Fibroblast of lung (primary cell): ENCODE data around the gene TMEM163. TPM values are rescaled to one million over a fixed set of nuclear protein-coding genes. Genes with fewer than 3 reads are reported as not detected.

ENCODE experiments used
- DNase-seq, 2 donors: peaks; one replicate each; pipeline versions ENCODE4 v3.0.0 to v3.0.0-alpha.2; 2010; ENCODE audit warnings: low read depth in 2 of 2
- H2AFZ ChIP-seq: 2 replicates; pipeline ENCODE4 v1.5.1; 2012; ENCODE audit warnings: low read length, control low read depth, inconsistent platforms
- H3K27ac ChIP-seq: 2 replicates; pipeline ENCODE4 v1.5.1; 2011; ENCODE audit warnings: low read length, control low read depth; ENCODE audit not compliant: insufficient read depth
- H3K27me3 ChIP-seq: 2 replicates; pipeline ENCODE4 v1.5.1; 2011; ENCODE audit warnings: mild to moderate bottlenecking, low read length; ENCODE audit not compliant: control insufficient read depth, insufficient read depth
- H3K36me3 ChIP-seq: 2 replicates; pipeline ENCODE4 v1.5.1; 2011; ENCODE audit warnings: low read length; ENCODE audit not compliant: control insufficient read depth, insufficient read depth
- H3K4me1 ChIP-seq: 2 replicates; pipeline ENCODE4 v1.5.1; 2011; ENCODE audit warnings: low read length; ENCODE audit not compliant: control insufficient read depth, insufficient read depth; ENCODE audit errors: extremely low read depth
- H3K4me2 ChIP-seq: 2 replicates; pipeline ENCODE4 v1.5.1; 2011; ENCODE audit warnings: low read length, control low read depth; ENCODE audit not compliant: insufficient read depth; ENCODE audit errors: extremely low read depth
- H3K4me3 ChIP-seq, 4 experiments: fragments of 200-600 bp in 1 of 4; sonication (generic) in 1 of 4; replicated peaks in 1 of 4; 2 replicates each; pipeline ENCODE4 v1.5.1; 2011 to 2016; ENCODE audit warnings: low read length in 4 of 4, low read depth in 3 of 4, mild to moderate bottlenecking in 3 of 4, control low read depth in 2 of 4, inconsistent platforms in 1 of 4, mixed read lengths in 1 of 4; ENCODE audit not compliant: insufficient read depth in 1 of 4; ENCODE audit errors: control extremely low read depth in 1 of 4
- H3K79me2 ChIP-seq: 2 replicates; pipeline ENCODE4 v1.5.1; 2012; ENCODE audit warnings: mild to moderate bottlenecking, low read length, inconsistent platforms; ENCODE audit not compliant: control insufficient read depth, insufficient read depth
- H3K9ac ChIP-seq: 2 replicates; pipeline ENCODE4 v1.5.1; 2011; ENCODE audit warnings: mild to moderate bottlenecking, low read length, control low read depth; ENCODE audit not compliant: insufficient read depth
- H3K9me3 ChIP-seq: 2 replicates; pipeline ENCODE4 v1.5.1; 2012; ENCODE audit warnings: low read depth, low read length; ENCODE audit not compliant: control insufficient read depth, insufficient read depth
- H4K20me1 ChIP-seq: 2 replicates; pipeline ENCODE4 v1.5.1; 2011; ENCODE audit warnings: low read length; ENCODE audit not compliant: control insufficient read depth, insufficient read depth; ENCODE audit errors: extremely low read depth
- CTCF ChIP-seq, 2 donors: IDR thresholded peaks in 1 of 2; conservative IDR thresholded peaks in 1 of 2; 1 replicate in 1 of 2; 2 replicates in 1 of 2; pipeline ENCODE4 v1.5.1; 2011 to 2012; ENCODE audit warnings: low read length in 2 of 2, control low read depth in 1 of 2, inconsistent platforms in 1 of 2, low read depth in 1 of 2, mild to moderate bottlenecking in 1 of 2
- EZH2 ChIP-seq: IDR thresholded peaks from 2 replicates; pipeline ENCODE4 v1.5.1; 2012; ENCODE audit warnings: low read length, control low read depth, mild to moderate bottlenecking; ENCODE audit errors: missing control alignments
- polyA plus RNA-seq, 2 donors: library from polyadenylated mRNA; depleted of rRNA in 1 of 2; stranded (reverse) in 1 of 2; unstranded in 1 of 2; fragments of >200 nt; gene quantifications; 2 replicates each; pipeline ENCODE4 v1.2.1, GENCODE V29; 2011 to 2012; ENCODE audit warnings: missing spikeins in 1 of 2
- total RNA-seq: library from RNA; depleted of rRNA; stranded (reverse); fragments of >200 nt; gene quantifications from 2 replicates; pipeline ENCODE4 v1.2.1, GENCODE V29; 2014

TMEM163 gene
- total and polyA plus RNA-seq, 2 donors (not counting 1 experiment from before 2014, with no cell fraction given) = under 0.01 to 0.03 TPM

GRCh38 chr2:134527381-134527780, 191.4 kb downstream of the TMEM163 start:
- no peak overlapping the region for H3K4me2 ChIP-seq

GRCh38 chr2:134522496-134523455, 196.0 kb downstream of the TMEM163 start:
- no peak for DNase-seq
- Histone ChIP-seq H4K20me1 (no peaks in the 10 kb centered on the region), H3K9ac (no peak overlapping the region), H3K9me3 (no peaks in the 10 kb centered on the region), H3K4me1 (no peaks in the 10 kb centered on the region), H3K36me3 (no peaks in the 10 kb centered on the region), H3K4me3 (no peak overlapping the region), H2AFZ (no peak overlapping the region), H3K4me2 (no peak overlapping the region), H3K79me2 (no peaks in the 10 kb centered on the region), H3K27me3 (peaks cover 6% of the 10 kb centered on the region), H3K27ac (no peak overlapping the region)
- TF ChIP-seq EZH2 = no peak
- no peak for TF ChIP-seq CTCF (conservative IDR thresholded peaks at IDR 0.05 in 1 of 2, IDR thresholded peaks at IDR 0.05 in 1 of 2; ENCODE audit: low read depth in 1 of 2, low read length in 2 of 2)

More at GRCh38 chr2:134527381-134527780, 191.4 kb downstream of the TMEM163 start:
- H3K36me3 ChIP-seq = no peaks in the 10 kb centered on the region
- no peaks in the 10 kb centered on the region for H3K4me1 ChIP-seq
- H3K9me3 ChIP-seq = no peaks in the 10 kb centered on the region
- peaks cover 6% of the 10 kb centered on the region for H3K27me3 ChIP-seq
- H4K20me1 ChIP-seq = no peaks in the 10 kb centered on the region
- H2AFZ ChIP-seq = no peak overlapping the region
- H3K27ac ChIP-seq = no peak overlapping the region
- DNase-seq = peak in 1 of 2 donors; percentile 6
- TF ChIP-seq EZH2 (no peak), CTCF (conservative IDR thresholded peaks at IDR 0.05 in 1 of 2, IDR thresholded peaks at IDR 0.05 in 1 of 2; ENCODE audit: low read depth in 1 of 2, low read length in 2 of 2) (no peak)
- H3K79me2 ChIP-seq = no peaks in the 10 kb centered on the region
- no peak overlapping the region for H3K4me3 ChIP-seq
- H3K9ac ChIP-seq = no peak overlapping the region

- Histone ChIP-seq H3K9me3 (no peaks in the 10 kb centered on the region), H3K4me1 (no peaks in the 10 kb centered on the region), H3K4me3 (no peak overlapping the region), H3K27ac (no peak overlapping the region), H3K36me3 (no peaks in the 10 kb centered on the region), H3K79me2 (no peaks in the 10 kb centered on the region), H3K27me3 (peaks cover 1% of the 10 kb centered on the region), H4K20me1 (no peaks in the 10 kb centered on the region), H2AFZ (no peak overlapping the region), H3K4me2 (no peak overlapping the region), H3K9ac (no peak overlapping the region)
- DNase-seq = no peak
- TF ChIP-seq EZH2 (no peak), CTCF (conservative IDR thresholded peaks at IDR 0.05 in 1 of 2, IDR thresholded peaks at IDR 0.05 in 1 of 2; ENCODE audit: low read depth in 1 of 2, low read length in 2 of 2) (no peak)
Observed at GRCh38 chr2:134518101-134518500, 200.7 kb downstream of the TMEM163 start.
